Right atrium auricular region (tissue), 2 donors: ENCODE measurements around the gene DLGAP3. TPM values are rescaled to one million over a fixed set of nuclear protein-coding genes. Genes with fewer than 3 reads are reported as not detected.
"Not testable (repeated sequence)": the region's sequence is repeated elsewhere in the genome, so short reads cannot be mapped to it uniquely, and the experiment has no call there.

ENCODE experiments used
- DNase-seq: peaks from one replicate; pipeline ENCODE4 v3.0.0-alpha.2; 2019; ENCODE audit warnings: low spot score
- H3K27ac ChIP-seq, 2 donors: fragments of 200-600 bp; sonication (generic); 1 replicate in 1 of 2; 2 replicates in 1 of 2; pipeline ENCODE4 v1.5.1; 2016 to 2019
- H3K27me3 ChIP-seq, 2 donors: fragments of 200-600 bp; sonication (generic); one replicate each; pipeline versions ENCODE4 v1.5.1 to v1.6.0; 2017 to 2019
- H3K36me3 ChIP-seq: fragments of 200-600 bp; sonication (generic); one replicate; pipeline ENCODE4 v1.5.1; 2016
- H3K4me1 ChIP-seq, 2 donors: fragments of 200-600 bp; sonication (generic); one replicate each; pipeline versions ENCODE4 v1.5.1 to v1.6.0; 2017 to 2019
- H3K4me3 ChIP-seq, 2 donors: fragments of 200-600 bp; sonication (generic); 1 replicate in 1 of 2; 2 replicates in 1 of 2; pipeline ENCODE4 v1.5.1; 2017 to 2019; ENCODE audit warnings: mild to moderate bottlenecking in 1 of 2, moderate library complexity in 1 of 2
- H3K9me3 ChIP-seq, 2 donors: fragments of 200-600 bp; sonication (generic); one replicate each; pipeline ENCODE4 v1.5.1; 2019
- CTCF ChIP-seq, 2 donors: fragments of 200-600 bp; sonication (generic); IDR thresholded peaks; one replicate each; pipeline ENCODE4 v1.5.1; 2019; ENCODE audit warnings: antibody characterized with exemption in 2 of 2
- total RNA-seq, 2 donors: library from RNA; depleted of rRNA; stranded (reverse); fragments of >200 nt; gene quantifications; one replicate each; pipeline ENCODE4 v1.1.0, GENCODE V29; 2016

Gene DLGAP3
- total RNA-seq, 2 donors from 2014 or later = 0.43 TPM; not detected in 1

DNA sequence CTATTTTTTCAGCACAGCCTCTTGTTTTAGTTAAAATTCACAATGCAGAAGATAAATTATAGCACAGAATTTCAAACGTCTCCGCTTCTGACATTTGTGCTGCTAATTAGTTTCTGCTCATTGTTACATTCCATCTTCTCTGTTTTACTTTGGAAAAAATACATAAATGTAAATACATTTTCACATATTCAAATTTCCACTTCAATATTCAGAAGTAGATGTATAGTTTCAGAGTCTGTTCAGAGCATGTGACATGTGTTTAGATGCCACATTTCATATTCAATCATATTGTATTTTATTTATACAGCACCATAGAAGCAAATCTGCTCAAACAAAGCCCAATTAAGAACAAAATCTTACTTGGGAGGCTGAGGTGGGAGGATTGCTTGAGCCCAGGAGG, 36.1 kb upstream of the DLGAP3 start:
- Histone ChIP-seq H3K27me3 (no peaks in the 10 kb centered on the region), H3K9me3 (no peaks in the 10 kb centered on the region), H3K36me3 (no peaks in the 10 kb centered on the region), H3K4me1 (no peaks in the 10 kb centered on the region), H3K4me3 (no peak overlapping the region), H3K27ac (no peak overlapping the region)
- no peak for DNase-seq
- no peak for TF ChIP-seq CTCF (IDR thresholded peaks at IDR 0.05)

- H3K9me3 ChIP-seq = no peaks in the 10 kb centered on the region
- no peak overlapping the region for H3K27ac ChIP-seq
- no peak overlapping the region for H3K4me3 ChIP-seq
- H3K27me3 ChIP-seq = no peaks in the 10 kb centered on the region
- H3K36me3 ChIP-seq = no peaks in the 10 kb centered on the region
- no peak for DNase-seq
- no peaks in the 10 kb centered on the region for H3K4me1 ChIP-seq
- TF ChIP-seq CTCF (IDR thresholded peaks at IDR 0.05) = no peak
Observed at GRCh38 chr1:34950428-34950827, 21.0 kb upstream of the DLGAP3 start.

DNA sequence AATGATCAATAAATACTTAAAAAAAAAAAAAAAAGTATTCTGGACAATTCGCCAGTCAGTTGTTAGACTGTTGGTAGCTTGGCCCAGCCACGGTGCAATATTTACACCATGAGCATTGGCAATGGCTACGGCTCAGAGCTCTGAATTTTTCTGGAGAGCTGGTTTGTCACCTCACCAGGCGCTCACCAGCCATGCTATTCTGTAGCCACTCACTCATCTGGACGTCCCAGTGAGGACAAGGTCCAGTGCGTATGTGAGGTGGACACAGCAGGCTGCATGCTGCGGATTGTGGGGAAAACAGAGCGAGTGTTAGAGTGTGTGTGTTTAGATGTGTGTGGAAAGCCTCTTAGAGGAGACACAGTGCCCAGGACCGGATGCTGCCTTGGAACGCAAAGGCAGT, 19.3 kb upstream of the DLGAP3 start:
- H3K9me3 ChIP-seq, DNase-seq, H3K27me3 ChIP-seq, H3K36me3 ChIP-seq, H3K4me3 ChIP-seq, H3K27ac ChIP-seq, H3K4me1 ChIP-seq: not testable (repeated sequence)

DNA sequence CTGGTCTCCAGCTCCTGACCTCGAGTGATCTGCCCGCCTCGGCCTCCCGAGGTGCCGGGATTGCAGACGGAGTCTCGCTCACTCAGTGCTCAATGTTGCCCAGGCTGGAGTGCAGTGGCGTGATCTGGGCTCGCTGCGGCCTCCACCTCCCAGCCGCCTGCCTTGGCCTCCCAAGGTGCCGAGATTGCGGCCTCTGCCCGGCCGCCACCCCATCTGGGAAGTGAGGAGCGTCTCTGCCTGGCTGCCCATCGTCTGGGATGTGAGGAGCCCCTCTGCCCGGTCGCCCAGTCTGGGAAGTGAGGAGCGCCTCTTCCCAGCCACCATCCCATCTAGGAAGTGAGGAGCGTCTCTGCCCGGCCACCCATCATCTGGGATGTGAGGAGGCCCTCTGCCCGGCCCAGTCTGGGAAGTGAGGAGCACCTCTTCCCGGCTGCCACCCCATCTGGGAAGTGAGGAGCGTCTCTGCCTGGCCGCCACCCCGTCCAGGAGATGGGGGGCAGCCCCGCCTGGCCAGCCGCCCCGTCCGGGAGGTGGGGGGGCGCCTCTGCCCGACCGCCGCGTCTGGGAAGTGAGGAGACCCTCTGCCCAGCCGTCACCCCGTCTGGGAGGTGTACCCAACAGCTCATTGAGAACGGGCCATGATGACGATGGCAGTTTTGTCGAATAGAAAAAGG, 18.3 kb upstream of the DLGAP3 start:
- DNase-seq, H3K4me1 ChIP-seq, H3K9me3 ChIP-seq, H3K27ac ChIP-seq, H3K27me3 ChIP-seq, H3K36me3 ChIP-seq, H3K4me3 ChIP-seq: not testable (repeated sequence)

GRCh38 chr1:34946211-34946610, 16.8 kb upstream of the DLGAP3 start:
- no peak for TF ChIP-seq CTCF (IDR thresholded peaks at IDR 0.05)
- Histone ChIP-seq H3K36me3 (no peaks in the 10 kb centered on the region), H3K27ac (no peak overlapping the region), H3K9me3 (no peaks in the 10 kb centered on the region), H3K27me3 (no peaks in the 10 kb centered on the region), H3K4me3 (no peak overlapping the region), H3K4me1 (no peaks in the 10 kb centered on the region)
- no peak for DNase-seq

GRCh38 chr1:34941798-34942197, 12.3 kb upstream of the DLGAP3 start:
- not testable (repeated sequence) for H3K9me3 ChIP-seq, H3K4me3 ChIP-seq, DNase-seq, H3K27ac ChIP-seq, H3K36me3 ChIP-seq, H3K4me1 ChIP-seq, H3K27me3 ChIP-seq

DNA sequence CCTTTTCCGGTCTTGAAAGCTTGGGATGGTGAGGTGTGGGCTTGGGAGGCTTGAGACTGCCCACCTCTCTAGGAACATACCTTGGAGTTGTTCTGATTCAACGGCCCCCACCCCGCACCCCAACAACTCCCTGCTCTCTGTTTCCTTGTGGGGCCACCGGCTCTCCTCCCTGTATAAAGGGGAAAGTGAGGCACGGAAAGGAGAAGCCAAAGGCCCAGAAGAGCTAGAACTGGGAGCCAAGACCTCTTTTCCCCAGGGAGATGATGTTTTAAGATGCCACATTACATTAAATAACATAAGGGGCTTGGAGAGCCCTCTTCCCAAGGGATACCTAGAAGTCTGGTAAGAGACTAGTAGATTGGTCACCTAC, 1.2 kb upstream of the DLGAP3 start:
- Histone ChIP-seq H3K27ac (no peak overlapping the region), H3K4me3 (no peak overlapping the region), H3K9me3 (no peaks in the 10 kb centered on the region), H3K4me1 (peaks cover 0 to 17% of the 10 kb centered on the region in 2 donors), H3K27me3 (peaks cover 18 to 27% of the 10 kb centered on the region in 2 donors), H3K36me3 (no peaks in the 10 kb centered on the region)
- TF ChIP-seq CTCF (IDR thresholded peaks at IDR 0.05) = no peak
- no peak for DNase-seq
